ENCODE results near the gene CASP8AP2. TPM values are rescaled to one million over a fixed set of nuclear protein-coding genes. Genes with fewer than 3 reads are reported as not detected.

CASP8AP2 gene
- total RNA-seq, 1 experiment from 2014 or later: 11.5 TPM

- ChIA-PET CTCF (interaction anchor here (0.5 to 1.7 kb wide), 4 partner anchors 9 to 726 kb away, joined by 3 to 12 read pairs (median 4); partner anchors contain the start of gene MDN1), POLR2A (interaction anchor here (0.6 to 4.1 kb wide), 17 partner anchors 9 to 1418 kb away, joined by 3 to 131 read pairs (median 4); partner anchors contain the start of genes LYRM2, MAP3K7, MDN1 and PNRC1)
- TF ChIP-seq, protein P1, sequence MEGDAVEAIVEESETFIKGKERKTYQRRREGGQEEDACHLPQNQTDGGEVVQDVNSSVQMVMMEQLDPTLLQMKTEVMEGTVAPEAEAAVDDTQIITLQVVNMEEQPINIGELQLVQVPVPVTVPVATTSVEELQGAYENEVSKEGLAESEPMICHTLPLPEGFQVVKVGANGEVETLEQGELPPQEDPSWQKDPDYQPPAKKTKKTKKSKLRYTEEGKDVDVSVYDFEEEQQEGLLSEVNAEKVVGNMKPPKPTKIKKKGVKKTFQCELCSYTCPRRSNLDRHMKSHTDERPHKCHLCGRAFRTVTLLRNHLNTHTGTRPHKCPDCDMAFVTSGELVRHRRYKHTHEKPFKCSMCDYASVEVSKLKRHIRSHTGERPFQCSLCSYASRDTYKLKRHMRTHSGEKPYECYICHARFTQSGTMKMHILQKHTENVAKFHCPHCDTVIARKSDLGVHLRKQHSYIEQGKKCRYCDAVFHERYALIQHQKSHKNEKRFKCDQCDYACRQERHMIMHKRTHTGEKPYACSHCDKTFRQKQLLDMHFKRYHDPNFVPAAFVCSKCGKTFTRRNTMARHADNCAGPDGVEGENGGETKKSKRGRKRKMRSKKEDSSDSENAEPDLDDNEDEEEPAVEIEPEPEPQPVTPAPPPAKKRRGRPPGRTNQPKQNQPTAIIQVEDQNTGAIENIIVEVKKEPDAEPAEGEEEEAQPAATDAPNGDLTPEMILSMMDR (IDR thresholded peaks at IDR 0.05; ENCODE audit: unreplicated experiment): no peak
- Mint-ChIP-seq H3K4me3 (ENCODE audit: unreplicated experiment) (peak overlapping the region; percentile 100), H3K4me1 (ENCODE audit: insufficient read depth, unreplicated experiment) (peaks cover 7% of the 10 kb centered on the region), H3K36me3 (ENCODE audit: insufficient read depth, unreplicated experiment) (peaks cover 26% of the 10 kb centered on the region), H3K27me3 (ENCODE audit: insufficient read depth, unreplicated experiment) (no peaks in the 10 kb centered on the region), H3K27ac (ENCODE audit: low read depth, unreplicated experiment) (peak overlapping the region; percentile 73), H3K9me3 (ENCODE audit: unreplicated experiment) (no peaks in the 10 kb centered on the region)
- intact Hi-C loops (cut with micrococcal nuclease): no loop called here
- no peak for DNase-seq (ENCODE audit: unreplicated experiment)
- no TSS peak for BruUV-seq (replicated peaks)
These were observed 650 bp upstream of the CASP8AP2 start for GRCh38 chr6:89828988-89829471.

DNA sequence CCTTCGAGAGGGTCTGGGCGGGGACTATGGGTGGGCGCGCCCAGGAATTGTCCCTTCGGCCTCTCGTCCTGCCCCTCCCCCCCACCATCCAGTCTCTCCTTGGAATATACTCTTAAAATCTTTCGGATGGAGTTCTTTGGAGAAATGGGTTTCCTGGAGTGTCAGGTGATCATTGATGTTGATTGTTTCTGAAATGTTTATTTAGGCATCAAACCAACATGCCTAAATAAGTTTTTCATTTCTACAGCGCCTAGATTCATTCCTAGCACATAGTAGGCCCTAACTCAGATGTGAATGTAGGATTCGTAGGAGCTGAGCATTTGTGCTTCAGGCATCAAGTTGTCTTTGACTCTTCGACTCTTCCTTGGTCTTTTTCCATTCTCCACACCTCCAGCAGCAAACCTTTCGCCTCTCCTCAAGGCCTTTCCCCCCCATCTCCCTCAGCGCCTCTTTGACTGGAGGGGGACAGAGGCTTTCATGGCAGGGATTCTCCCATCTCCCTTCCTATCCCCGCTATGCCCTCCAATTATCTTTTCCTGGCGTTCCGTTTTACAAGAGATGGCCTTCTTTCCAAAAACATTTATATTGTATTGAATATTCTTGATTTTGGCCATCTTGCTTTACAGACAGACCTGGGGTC is 610 bp downstream of the CASP8AP2 start:
- TSS peak; percentile 53 for BruUV-seq (replicated peaks)
- intact Hi-C loops (cut with micrococcal nuclease): no loop called here
- ChIA-PET POLR2A (interaction anchor here (0.6 to 4.1 kb wide), 4 partner anchors 10 to 264 kb away, joined by 4 to 131 read pairs (median 6); partner anchors contain the start of genes LYRM2 and MDN1), CTCF (no interaction called here)
- TF ChIP-seq, protein P1 (IDR thresholded peaks at IDR 0.05; ENCODE audit: unreplicated experiment): no peak
- Mint-ChIP-seq H3K4me1 (ENCODE audit: insufficient read depth, unreplicated experiment) (peaks cover 7% of the 10 kb centered on the region), H3K27me3 (ENCODE audit: insufficient read depth, unreplicated experiment) (no peaks in the 10 kb centered on the region), H3K9me3 (ENCODE audit: unreplicated experiment) (no peaks in the 10 kb centered on the region), H3K36me3 (ENCODE audit: insufficient read depth, unreplicated experiment) (peaks cover 31% of the 10 kb centered on the region), H3K4me3 (ENCODE audit: unreplicated experiment) (peak overlapping the region; percentile 100), H3K27ac (ENCODE audit: low read depth, unreplicated experiment) (peak overlapping the region; percentile 73)
- peak; percentile 16 for DNase-seq (ENCODE audit: unreplicated experiment)

- peaks cover 7% of the 10 kb centered on the region for H3K4me1 Mint-ChIP-seq (ENCODE audit: insufficient read depth, unreplicated experiment)
- intact Hi-C loops (cut with micrococcal nuclease): no loop called here
- H3K36me3 Mint-ChIP-seq (ENCODE audit: insufficient read depth, unreplicated experiment): peaks cover 64% of the 10 kb centered on the region
- TF ChIP-seq, protein P1 (IDR thresholded peaks at IDR 0.05; ENCODE audit: unreplicated experiment): no peak
- POLR2A ChIA-PET: interaction anchor here (0.6 kb wide), 1 partner anchor 83 kb away, joined by 3 read pairs; no protein-coding TSS in a partner anchor
- H3K4me3 Mint-ChIP-seq (ENCODE audit: unreplicated experiment): no peak overlapping the region
- H3K27me3 Mint-ChIP-seq (ENCODE audit: insufficient read depth, unreplicated experiment): no peaks in the 10 kb centered on the region
- H3K9me3 Mint-ChIP-seq (ENCODE audit: unreplicated experiment): no peaks in the 10 kb centered on the region
- CTCF ChIA-PET: interaction anchor here (0.6 kb wide), 1 partner anchor 11 kb away, joined by 5 read pairs; no protein-coding TSS in a partner anchor
- BruUV-seq (replicated peaks): no TSS peak
- DNase-seq (ENCODE audit: unreplicated experiment): no peak
- H3K27ac Mint-ChIP-seq (ENCODE audit: low read depth, unreplicated experiment): no peak overlapping the region
These were observed 5.5 kb downstream of the CASP8AP2 start for GRCh38 chr6:89834884-89835792.
